NCI-H1930 (cell line): ENCODE data around the gene CABLES2.
"Not testable (repeated sequence)": the region's sequence is repeated elsewhere in the genome, so short reads cannot be mapped to it uniquely, and the experiment has no call there.

Experiments
- DNase-seq, 2 experiments: peaks; one replicate each; lab custom pipeline; 2025; lab: John Stamatoyannopoulos, UW

The CABLES2 gene

GRCh38 chr20:62388839-62389600 is 18.1 kb downstream of the CABLES2 start:
- no peak for DNase-seq

DNA sequence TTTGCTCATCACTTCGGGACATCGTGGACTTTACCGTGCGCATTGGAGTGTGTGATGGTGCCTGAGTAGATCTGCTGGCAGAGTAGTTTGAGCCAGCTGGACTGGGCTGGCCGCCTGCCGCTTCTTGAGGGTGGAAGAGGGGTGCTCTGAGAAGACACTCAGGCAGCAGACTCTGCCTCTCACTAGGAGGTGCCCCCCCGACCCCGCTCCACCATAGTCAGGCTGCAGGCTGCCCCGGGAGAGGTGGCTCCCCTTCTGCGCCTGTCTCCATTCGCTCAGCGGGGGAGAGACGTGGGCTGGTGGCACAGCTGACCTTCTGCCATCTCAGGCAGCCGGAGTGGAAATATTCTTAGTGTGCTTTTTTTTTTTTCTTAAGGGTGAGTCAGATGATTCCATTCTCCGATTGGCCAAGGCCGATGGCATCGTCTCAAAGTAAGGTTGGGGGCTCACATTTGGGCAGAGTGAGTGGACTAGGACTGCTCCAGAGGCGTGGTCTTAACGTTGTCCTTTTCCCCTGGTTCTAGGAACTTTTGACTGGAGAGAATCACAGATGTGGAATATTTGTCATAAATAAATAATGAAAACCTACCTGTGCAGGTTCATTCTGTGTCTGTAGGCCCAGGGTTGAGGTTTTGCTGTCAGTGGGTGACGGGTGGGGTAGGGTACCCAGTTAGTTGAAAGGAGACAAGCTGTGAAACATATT is 19.0 kb downstream of the CABLES2 start:
- no peak for DNase-seq

- DNase-seq: no peak
Observed at GRCh38 chr20:62387219-62387913, 19.7 kb downstream of the CABLES2 start.

GRCh38 chr20:62386383-62387218 is 20.5 kb downstream of the CABLES2 start, which contains the start of gene RPS21:
TSS of gene RPS21 (plus strand) at chr20:62387103. CDS start at chr20:62387339, 236 bp downstream.
- peak; percentile 91 to 94 for DNase-seq

GRCh38 chr20:62382306-62383198 is 24.5 kb downstream of the CABLES2 start:
- DNase-seq: peak; percentile 78 to 82

GRCh38 chr20:62381842-62382241 is 25.2 kb downstream of the CABLES2 start:
- DNase-seq: no peak

GRCh38 chr20:62381202-62381797 is 25.8 kb downstream of the CABLES2 start:
- DNase-seq: no peak

DNA sequence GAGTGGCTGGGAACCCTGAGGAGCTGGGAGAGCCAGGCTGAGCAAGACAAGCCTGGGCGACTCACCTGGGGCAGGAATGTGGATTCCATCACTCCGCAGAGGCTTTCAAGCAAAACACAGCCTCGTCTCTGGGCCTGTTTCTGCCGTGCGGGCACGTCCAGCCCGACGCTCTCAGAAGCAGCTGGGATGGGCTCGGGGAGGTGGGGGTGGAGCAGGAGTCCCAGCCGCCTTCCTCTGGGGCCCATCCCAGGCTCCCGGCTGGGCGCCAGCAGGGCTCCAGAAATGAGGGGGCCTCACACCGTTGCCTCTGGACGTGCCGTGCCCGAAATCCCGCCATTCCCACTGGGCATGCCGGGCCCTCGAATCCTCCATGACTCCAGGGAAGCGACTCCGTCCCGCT is 28.9 kb downstream of the CABLES2 start:
- DNase-seq: no peak

GRCh38 chr20:62377615-62378178 is 29.4 kb downstream of the CABLES2 start:
- DNase-seq: no peak

- no peak for DNase-seq
Observed at GRCh38 chr20:62377064-62377461, 30.0 kb downstream of the CABLES2 start.

DNA sequence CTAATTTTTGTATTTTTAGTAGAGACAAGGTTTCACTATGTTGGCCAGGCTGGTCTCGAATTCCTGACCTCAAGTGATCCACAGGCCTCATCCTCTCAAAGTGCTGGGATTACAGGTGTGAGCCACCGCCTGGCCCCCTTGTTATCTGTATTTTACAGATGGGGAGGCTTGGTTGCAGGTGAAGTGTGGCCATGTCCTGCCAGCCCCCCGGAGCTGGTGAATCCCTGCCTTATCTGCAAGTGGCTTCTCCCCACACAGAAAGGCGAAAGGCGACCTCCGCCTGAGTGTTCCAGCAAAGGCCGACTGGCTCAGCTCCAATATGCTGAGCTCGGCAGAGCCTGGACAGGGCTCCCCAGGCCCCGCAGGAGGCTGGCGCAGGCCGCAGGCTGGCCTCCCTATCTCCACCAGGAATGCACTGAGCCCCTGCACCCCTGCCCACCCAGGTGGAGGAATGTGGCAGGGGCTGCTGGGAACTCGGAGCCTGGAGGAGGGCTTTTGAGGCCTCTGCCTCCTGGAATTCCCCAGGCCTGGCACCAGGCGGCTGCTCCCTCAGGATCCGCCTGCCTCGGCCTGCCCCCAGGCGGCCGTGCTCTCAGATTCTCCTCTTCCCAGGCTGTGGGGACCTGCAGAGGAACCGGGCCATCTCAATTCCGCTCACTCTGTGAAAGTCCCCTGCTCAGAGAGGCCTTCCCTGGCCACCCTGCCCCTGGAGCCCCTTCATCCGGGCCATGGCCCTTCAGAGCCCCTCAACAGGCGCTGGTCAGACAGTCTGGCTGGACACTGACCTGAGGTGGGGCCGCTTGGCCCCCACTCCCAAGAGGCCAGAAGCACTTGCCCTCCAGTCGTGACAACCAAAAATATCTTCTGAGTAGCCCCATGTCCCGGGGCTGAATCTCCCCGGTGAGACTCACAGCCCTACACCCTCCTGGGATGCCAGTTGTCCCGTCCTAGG is 30.7 kb downstream of the CABLES2 start:
- no peak for DNase-seq

GRCh38 chr20:62374331-62375152 is 32.5 kb downstream of the CABLES2 start:
- no peak for DNase-seq

GRCh38 chr20:62373631-62374179 is 33.4 kb downstream of the CABLES2 start:
- not testable (repeated sequence) for DNase-seq

DNA sequence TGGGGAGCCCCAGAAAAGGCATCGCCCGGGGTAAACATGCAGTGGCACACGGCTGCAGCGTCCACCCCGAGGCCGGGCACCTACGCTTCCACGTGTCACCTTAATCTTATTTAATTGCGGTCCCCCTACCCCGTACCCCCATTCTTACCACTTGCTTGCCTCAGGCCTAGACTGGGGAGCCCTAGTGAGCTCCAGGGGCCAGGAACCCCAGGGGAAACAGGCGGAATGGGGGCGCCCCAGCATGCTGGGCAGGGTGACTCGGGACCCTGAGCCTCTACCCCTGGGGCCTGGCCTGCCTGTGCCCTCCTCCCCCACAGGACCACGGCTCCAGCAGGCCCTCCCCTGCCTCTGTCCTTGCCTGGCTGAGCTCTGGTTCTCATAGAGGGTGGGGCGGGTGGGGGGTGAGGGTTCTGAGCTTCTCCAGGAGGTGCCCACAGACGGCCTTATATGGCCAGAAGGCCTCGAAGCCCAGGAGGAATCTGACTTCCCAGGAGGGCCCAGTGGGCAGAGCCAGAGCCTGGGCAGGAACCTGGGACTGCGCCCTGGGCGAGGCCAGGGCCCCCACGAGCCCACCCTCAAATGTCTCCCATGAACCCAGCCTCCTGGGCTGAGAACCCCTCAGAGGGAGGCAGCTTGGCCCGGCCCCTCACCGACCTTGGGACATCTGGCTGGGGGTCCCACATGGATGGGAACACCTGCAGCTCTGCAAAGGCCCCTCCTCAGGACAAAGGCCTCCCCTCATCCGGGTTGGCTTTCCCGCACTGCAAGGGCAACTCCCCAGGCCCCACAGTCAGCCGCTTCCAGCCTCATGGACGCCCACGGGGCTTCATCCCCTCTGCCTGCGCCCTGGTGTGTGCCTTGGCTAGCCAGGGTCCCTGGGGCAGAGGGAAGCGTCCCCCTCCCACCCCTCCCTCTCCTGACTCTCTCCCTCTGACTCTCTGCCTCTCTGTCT is 34.8 kb downstream of the CABLES2 start:
- no peak for DNase-seq

- DNase-seq: no peak
Observed at GRCh38 chr20:62371588-62372041, 35.5 kb downstream of the CABLES2 start.

DNA sequence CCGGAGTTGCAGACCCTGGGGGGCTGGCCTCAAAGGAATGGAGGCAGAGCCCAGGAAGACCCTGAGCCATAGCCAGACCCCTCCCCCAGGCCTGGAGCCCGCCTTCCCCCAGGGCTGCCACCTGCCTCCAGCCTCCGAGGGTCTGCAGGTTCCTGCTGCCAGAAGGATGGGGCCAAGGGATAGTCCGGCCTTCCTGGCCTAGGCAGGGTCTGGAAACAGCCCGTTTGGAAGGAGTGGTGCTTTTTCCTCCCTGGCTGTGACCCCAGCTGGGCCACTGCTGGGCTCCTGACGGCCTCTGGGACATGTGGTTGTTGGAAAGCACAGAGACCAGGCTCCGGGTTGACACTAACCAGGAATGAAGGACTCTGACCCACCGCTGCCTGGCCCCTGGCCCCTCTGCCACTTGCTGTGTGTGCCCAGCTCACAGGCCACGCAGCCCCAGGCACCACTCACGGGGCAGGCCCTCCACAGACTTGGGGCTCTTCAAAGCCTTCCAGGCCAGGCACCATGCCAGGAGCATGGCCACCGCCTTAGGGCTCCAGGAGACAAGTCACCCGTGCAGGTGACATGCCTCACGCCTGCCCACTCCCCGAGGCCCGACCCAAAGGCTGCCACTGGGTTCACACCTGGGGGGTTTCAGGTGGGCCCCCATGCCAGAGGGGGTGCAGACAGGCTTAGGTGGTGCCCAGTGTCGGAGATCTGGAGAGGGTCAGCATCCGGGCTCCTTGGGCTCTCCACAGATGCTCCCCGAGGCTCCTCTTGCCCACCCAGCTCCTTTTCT is 36.1 kb downstream of the CABLES2 start:
- no peak for DNase-seq
